Measurements from ENCODE around the gene UBE2F.
A peak's percentile ranks its signal among the peaks of the same experiment; 100 is the strongest.
"Not testable (repeated sequence)": the region's sequence is repeated elsewhere in the genome, so short reads cannot be mapped to it uniquely, and the experiment has no call there.

The UBE2F gene

GRCh38 chr2:238042090-238042489 lies 75.3 kb downstream of the UBE2F start:
- intact Hi-C loops (cut with micrococcal nuclease) = no loop called here
- Mint-ChIP-seq H3K36me3 (ENCODE audit: low read depth) (peaks cover 100% of the 10 kb centered on the region), H3K27ac (no peak overlapping the region), H3K27me3 (no peaks in the 10 kb centered on the region), H3K4me1 (ENCODE audit: low read depth) (peaks cover 4% of the 10 kb centered on the region), H3K4me3 (no peak overlapping the region), H3K9me3 (peaks cover 16% of the 10 kb centered on the region)

GRCh38 chr2:238042849-238043584 lies 76.2 kb downstream of the UBE2F start:
- Mint-ChIP-seq H3K36me3 (ENCODE audit: low read depth) (peaks cover 100% of the 10 kb centered on the region), H3K9me3 (peaks cover 26% of the 10 kb centered on the region), H3K27me3 (peaks cover 2% of the 10 kb centered on the region), H3K4me1 (ENCODE audit: low read depth) (peaks cover 4% of the 10 kb centered on the region), H3K27ac (no peak overlapping the region), H3K4me3 (no peak overlapping the region)
- intact Hi-C loops (cut with micrococcal nuclease) = no loop called here

GRCh38 chr2:238043851-238044250 lies 77.0 kb downstream of the UBE2F start:
- peaks cover 4% of the 10 kb centered on the region for H3K4me1 Mint-ChIP-seq (ENCODE audit: low read depth)
- intact Hi-C loops (cut with micrococcal nuclease) = no loop called here
- peaks cover 34% of the 10 kb centered on the region for H3K9me3 Mint-ChIP-seq
- H3K36me3 Mint-ChIP-seq (ENCODE audit: low read depth) = peaks cover 94% of the 10 kb centered on the region
- no peak overlapping the region for H3K4me3 Mint-ChIP-seq
- H3K27me3 Mint-ChIP-seq = peaks cover 2% of the 10 kb centered on the region
- H3K27ac Mint-ChIP-seq = no peak overlapping the region

- no peak overlapping the region for H3K4me3 Mint-ChIP-seq
Observed at GRCh38 chr2:238045575-238045974, 78.8 kb downstream of the UBE2F start.

GRCh38 chr2:238046725-238047270 lies 80.0 kb downstream of the UBE2F start:
- Mint-ChIP-seq H3K9me3 (peaks cover 35% of the 10 kb centered on the region), H3K27me3 (peaks cover 2% of the 10 kb centered on the region), H3K36me3 (ENCODE audit: low read depth) (peaks cover 65% of the 10 kb centered on the region), H3K27ac (no peak overlapping the region), H3K4me3 (no peak overlapping the region), H3K4me1 (ENCODE audit: low read depth) (no peaks in the 10 kb centered on the region)
- intact Hi-C loops (cut with micrococcal nuclease) = no loop called here

More at GRCh38 chr2:238045575-238045974, 78.8 kb downstream of the UBE2F start:
- intact Hi-C loops (cut with micrococcal nuclease) = no loop called here
- H3K27me3 Mint-ChIP-seq = peaks cover 2% of the 10 kb centered on the region
- H3K36me3 Mint-ChIP-seq (ENCODE audit: low read depth) = peaks cover 77% of the 10 kb centered on the region
- H3K9me3 Mint-ChIP-seq = peaks cover 35% of the 10 kb centered on the region
- H3K4me1 Mint-ChIP-seq (ENCODE audit: low read depth) = no peaks in the 10 kb centered on the region
- no peak overlapping the region for H3K27ac Mint-ChIP-seq

GRCh38 chr2:238053191-238053776 lies 86.5 kb downstream of the UBE2F start:
- peaks cover 7% of the 10 kb centered on the region for H3K4me1 Mint-ChIP-seq (ENCODE audit: low read depth)
- H3K27me3 Mint-ChIP-seq = peaks cover 16% of the 10 kb centered on the region
- H3K9me3 Mint-ChIP-seq = peaks cover 29% of the 10 kb centered on the region
- intact Hi-C loops (cut with micrococcal nuclease) = no loop called here
- H3K27ac Mint-ChIP-seq = no peak overlapping the region
- no peaks in the 10 kb centered on the region for H3K36me3 Mint-ChIP-seq (ENCODE audit: low read depth)
- H3K4me3 Mint-ChIP-seq = no peak overlapping the region

- Mint-ChIP-seq H3K27ac (no peak overlapping the region), H3K4me1 (ENCODE audit: low read depth) (peaks cover 20% of the 10 kb centered on the region), H3K36me3 (ENCODE audit: low read depth) (peaks cover 14% of the 10 kb centered on the region), H3K9me3 (peaks cover 22% of the 10 kb centered on the region), H3K27me3 (peaks cover 22% of the 10 kb centered on the region), H3K4me3 (no peak overlapping the region)
- intact Hi-C loops (cut with micrococcal nuclease) = no loop called here
Observed at GRCh38 chr2:238055841-238056240, 89.0 kb downstream of the UBE2F start.

- H3K4me3 Mint-ChIP-seq; H3K27ac Mint-ChIP-seq; intact Hi-C loops (cut with micrococcal nuclease): not testable (repeated sequence)
- Mint-ChIP-seq H3K4me1 (ENCODE audit: low read depth) (peaks cover 29% of the 10 kb centered on the region), H3K27me3 (peaks cover 22% of the 10 kb centered on the region), H3K9me3 (peaks cover 22% of the 10 kb centered on the region), H3K36me3 (ENCODE audit: low read depth) (peaks cover 20% of the 10 kb centered on the region)
Observed at GRCh38 chr2:238057696-238058575, 91.1 kb downstream of the UBE2F start.

- intact Hi-C loops (cut with micrococcal nuclease) = no loop called here
- Mint-ChIP-seq H3K27me3 (peaks cover 22% of the 10 kb centered on the region), H3K36me3 (ENCODE audit: low read depth) (peaks cover 26% of the 10 kb centered on the region), H3K4me3 (peak overlapping the region; percentile 91), H3K27ac (peak overlapping the region; percentile 90), H3K9me3 (peaks cover 22% of the 10 kb centered on the region), H3K4me1 (ENCODE audit: low read depth) (peaks cover 29% of the 10 kb centered on the region)
Observed at GRCh38 chr2:238059505-238059904, 92.7 kb downstream of the UBE2F start.

GRCh38 chr2:238060096-238060541 lies 93.3 kb downstream of the UBE2F start:
- Mint-ChIP-seq H3K9me3 (peaks cover 22% of the 10 kb centered on the region), H3K27me3 (peaks cover 22% of the 10 kb centered on the region), H3K4me1 (ENCODE audit: low read depth) (peaks cover 29% of the 10 kb centered on the region), H3K36me3 (ENCODE audit: low read depth) (peaks cover 29% of the 10 kb centered on the region), H3K27ac (peak overlapping the region; percentile 90), H3K4me3 (peak overlapping the region; percentile 91)
- intact Hi-C loops (cut with micrococcal nuclease) = loop anchor here (2.0 kb wide), 1 partner anchor 91 kb away; no protein-coding TSS in a partner anchor

GRCh38 chr2:238060542-238061314 lies 93.9 kb downstream of the UBE2F start, which contains the start of gene SCLY:
TSS of gene SCLY (plus strand) at chr2:238061001. CDS start at chr2:238061055, 54 bp downstream.
- peaks cover 35% of the 10 kb centered on the region for H3K36me3 Mint-ChIP-seq (ENCODE audit: low read depth)
- peaks cover 29% of the 10 kb centered on the region for H3K4me1 Mint-ChIP-seq (ENCODE audit: low read depth)
- peaks cover 19% of the 10 kb centered on the region for H3K9me3 Mint-ChIP-seq
- intact Hi-C loops (cut with micrococcal nuclease) = loop anchor here (2.0 kb wide), 1 partner anchor 92 kb away; no protein-coding TSS in a partner anchor
- H3K27ac Mint-ChIP-seq = peak within 1 kb of the TSS; percentile 90
- H3K27me3 Mint-ChIP-seq = peaks cover 22% of the 10 kb centered on the region
- peak within 1 kb of the TSS; percentile 91 for H3K4me3 Mint-ChIP-seq

- H3K36me3 Mint-ChIP-seq (ENCODE audit: low read depth) = peaks cover 44% of the 10 kb centered on the region
Observed at GRCh38 chr2:238061315-238062202, 94.7 kb downstream of the UBE2F start.

More at GRCh38 chr2:238061315-238062202, 94.7 kb downstream of the UBE2F start:
- Mint-ChIP-seq H3K9me3 (peaks cover 11% of the 10 kb centered on the region), H3K27me3 (peaks cover 20% of the 10 kb centered on the region), H3K4me3 (peak overlapping the region; percentile 91), H3K27ac (peak overlapping the region; percentile 90), H3K4me1 (ENCODE audit: low read depth) (peaks cover 29% of the 10 kb centered on the region)
- intact Hi-C loops (cut with micrococcal nuclease) = loop anchor here (2.0 kb wide), 1 partner anchor 93 kb away; no protein-coding TSS in a partner anchor
